CD4-positive, CD25-positive, alpha-beta regulatory T cell (primary cell): ENCODE measurements around the gene SLC33A1. TPM values are rescaled to one million over a fixed set of nuclear protein-coding genes. Genes with fewer than 3 reads are reported as not detected.

Experiments
- ATAC-seq, 2 donors: fragments of 150-1000 bp; cut with Tn5 transposase; one replicate each; pipeline ENCODE4 v1.10.0; 2021; ENCODE audit warnings: low read depth in 2 of 2, moderate number of reproducible peaks in 2 of 2, moderate library complexity in 1 of 2
- DNase-seq, 3 donors: peaks; one replicate each; pipeline versions ENCODE4 v3.0.0 to v3.0.0-alpha.2; 2012 to 2022; ENCODE audit warnings: mixed read lengths in 1 of 3
- H3K27ac ChIP-seq: one replicate; pipeline ENCODE4 v1.7.0; 2013; ENCODE audit warnings: mild to moderate bottlenecking, low read length; ENCODE audit not compliant: insufficient read depth, poor library complexity, severe bottlenecking
- H3K27me3 ChIP-seq: one replicate; pipeline ENCODE4 v1.7.0; 2013; ENCODE audit warnings: low read length; ENCODE audit not compliant: control insufficient read depth, insufficient read depth
- H3K36me3 ChIP-seq: one replicate; pipeline ENCODE4 v1.7.0; 2013; ENCODE audit warnings: mild to moderate bottlenecking, low read length, moderate library complexity; ENCODE audit not compliant: control insufficient read depth, insufficient read depth
- H3K4me1 ChIP-seq: 2 replicates; pipeline ENCODE4 v1.7.0; 2013; ENCODE audit warnings: mild to moderate bottlenecking, low read length; ENCODE audit not compliant: insufficient read depth, control insufficient read depth, poor library complexity, severe bottlenecking
- H3K4me3 ChIP-seq: one replicate; pipeline ENCODE4 v1.7.0; 2013; ENCODE audit warnings: low read depth, mild to moderate bottlenecking, low read length, moderate library complexity
- H3K9me3 ChIP-seq, 2 experiments: 1 replicate in 1 of 2; 2 replicates in 1 of 2; pipeline ENCODE4 v1.7.0; 2013; ENCODE audit warnings: low read length in 2 of 2, mild to moderate bottlenecking in 1 of 2, moderate library complexity in 1 of 2; ENCODE audit not compliant: control insufficient read depth in 2 of 2
- H3K27ac Mint-ChIP-seq, 3 donors: one replicate each; pipeline ENCODE4 v1.8.0; 2020 to 2022; ENCODE audit warnings: mild to moderate bottlenecking in 3 of 3, mixed read lengths in 3 of 3, moderate library complexity in 2 of 3
- H3K27me3 Mint-ChIP-seq: one replicate; pipeline ENCODE4 v1.8.0; 2022; ENCODE audit warnings: mild to moderate bottlenecking, mixed read lengths
- H3K36me3 Mint-ChIP-seq: one replicate; pipeline ENCODE4 v1.8.0; 2020; ENCODE audit warnings: mixed read lengths
- H3K4me1 Mint-ChIP-seq, 4 donors: one replicate each; pipeline ENCODE4 v1.8.0; 2020 to 2022; ENCODE audit warnings: mixed read lengths in 4 of 4, mild to moderate bottlenecking in 1 of 4
- H3K4me3 Mint-ChIP-seq, 4 donors: one replicate each; pipeline ENCODE4 v1.8.0; 2020 to 2022; ENCODE audit warnings: mild to moderate bottlenecking in 4 of 4, mixed read lengths in 4 of 4, moderate library complexity in 3 of 4
- H3K9me3 Mint-ChIP-seq, 7 donors: one replicate each; pipeline ENCODE4 v1.8.0; 2020 to 2022; ENCODE audit warnings: mixed read lengths in 7 of 7, mild to moderate bottlenecking in 3 of 7, moderate library complexity in 2 of 7
- polyA plus RNA-seq, 4 donors: library from polyadenylated mRNA; unstranded; fragments of 300-500 nt; fragmentation: Illumina TruSeq; gene quantifications; one replicate each; pipeline ENCODE4 v1.2.3, GENCODE V29; 2021
- total RNA-seq: library from RNA; stranded (reverse); gene quantifications from one replicate; pipeline ENCODE4 v1.2.3, GENCODE V29; 2022

SLC33A1 gene
- total and polyA plus RNA-seq, 5 donors from 2014 or later: 16.6 to 20.0 (median 18.3) TPM

DNA sequence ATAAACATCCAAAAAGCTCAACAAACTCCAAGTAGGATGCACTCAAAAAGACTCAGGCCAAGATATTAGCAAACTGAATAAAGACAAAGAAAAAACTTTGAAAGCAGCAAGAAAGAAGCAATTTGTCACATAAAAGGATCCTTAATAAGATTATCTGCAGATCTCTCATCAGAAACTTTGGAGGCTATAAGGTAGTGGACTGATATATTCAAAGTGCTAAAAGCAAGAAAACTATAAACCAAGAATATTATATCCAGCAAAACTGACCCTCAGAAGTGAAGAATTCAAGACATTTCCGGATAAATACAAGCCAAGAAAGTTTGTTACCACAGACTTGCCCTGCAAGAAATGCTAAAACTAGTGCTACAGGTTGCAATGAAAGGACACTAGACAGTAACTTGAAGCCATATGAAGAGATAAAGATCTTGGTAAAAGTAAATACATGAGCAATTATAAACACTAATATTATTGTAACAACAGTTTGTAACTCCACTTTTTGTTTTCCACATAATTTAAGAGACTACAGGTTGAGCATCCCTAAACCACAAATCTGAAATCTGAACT lies 71.8 kb downstream of the SLC33A1 start:
- Histone ChIP-seq H3K36me3 (peaks cover 3% of the 10 kb centered on the region), H3K27me3 (no peaks in the 10 kb centered on the region), H3K4me3 (no peak overlapping the region), H3K9me3 (peaks cover 4 to 6% of the 10 kb centered on the region in 2 experiments), H3K27ac (no peak overlapping the region), H3K4me1 (no peaks in the 10 kb centered on the region)
- Mint-ChIP-seq H3K27ac (no peak overlapping the region), H3K9me3 (peaks cover 0 to 11% (median 3%) of the 10 kb centered on the region in 7 donors), H3K4me1 (peaks cover 0 to 13% (median 12%) of the 10 kb centered on the region in 4 donors), H3K36me3 (peaks cover 28% of the 10 kb centered on the region), H3K27me3 (no peaks in the 10 kb centered on the region), H3K4me3 (no peak overlapping the region)
- ATAC-seq (no peak), DNase-seq (no peak)

DNA sequence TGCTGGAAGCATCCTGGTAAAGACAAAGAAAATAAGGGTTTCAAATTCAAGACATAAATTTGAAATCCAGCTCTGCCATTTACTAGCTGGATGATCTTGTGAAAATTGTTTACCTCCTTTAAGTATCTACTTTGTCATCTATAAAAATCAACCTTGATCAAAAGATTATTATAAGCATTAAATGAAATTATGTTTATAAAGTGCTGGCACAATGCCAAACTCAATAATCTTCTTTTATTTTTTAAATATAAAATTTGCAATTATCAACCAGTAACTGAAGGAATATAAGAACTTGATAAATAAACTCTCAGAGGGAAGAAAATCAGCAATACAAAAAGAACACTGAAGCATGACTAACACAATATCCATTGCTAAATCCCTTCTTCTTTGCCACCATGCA lies 73.9 kb downstream of the SLC33A1 start:
- H3K27me3 ChIP-seq: no peaks in the 10 kb centered on the region
- H3K27ac ChIP-seq: no peak overlapping the region
- peaks cover 4 to 6% of the 10 kb centered on the region in 2 experiments for H3K9me3 ChIP-seq
- H3K36me3 ChIP-seq: peaks cover 3% of the 10 kb centered on the region
- DNase-seq: no peak
- Mint-ChIP-seq H3K27me3 (no peaks in the 10 kb centered on the region), H3K9me3 (peaks cover 0 to 11% (median 3%) of the 10 kb centered on the region in 7 donors), H3K4me1 (peaks cover 0 to 2% (median under 1%) of the 10 kb centered on the region in 4 donors), H3K36me3 (peaks cover 19% of the 10 kb centered on the region), H3K4me3 (no peak overlapping the region), H3K27ac (no peak overlapping the region)
- H3K4me3 ChIP-seq: no peak overlapping the region
- H3K4me1 ChIP-seq: no peaks in the 10 kb centered on the region
- ATAC-seq: no peak

DNA sequence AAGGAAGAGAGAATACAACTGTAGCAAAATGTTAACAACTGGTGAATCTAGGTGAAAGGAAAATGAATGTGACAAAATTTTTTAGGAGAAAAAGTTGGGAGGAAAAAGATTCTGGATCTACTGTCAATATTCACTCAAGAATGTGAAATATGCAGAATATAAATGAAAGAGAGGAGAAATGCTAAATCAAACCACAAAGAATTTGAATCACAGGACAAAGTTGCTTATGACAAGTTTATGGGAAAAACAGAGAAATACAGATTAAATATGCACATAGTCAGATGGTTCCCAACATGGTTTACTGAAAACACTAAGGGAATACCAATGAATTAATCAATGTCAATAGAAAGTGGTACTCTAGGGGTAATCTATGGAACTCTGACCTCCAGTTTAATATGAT lies 75.8 kb downstream of the SLC33A1 start:
- H3K36me3 Mint-ChIP-seq: peaks cover 29% of the 10 kb centered on the region
- no peak overlapping the region for H3K27ac Mint-ChIP-seq
- ATAC-seq (no peak), DNase-seq (no peak)
- no peaks in the 10 kb centered on the region for H3K4me1 Mint-ChIP-seq
- no peaks in the 10 kb centered on the region for H3K27me3 Mint-ChIP-seq
- Histone ChIP-seq H3K9me3 (peaks cover 4 to 6% of the 10 kb centered on the region in 2 experiments), H3K4me3 (no peak overlapping the region), H3K36me3 (peaks cover 3% of the 10 kb centered on the region), H3K27ac (no peak overlapping the region), H3K27me3 (no peaks in the 10 kb centered on the region), H3K4me1 (no peaks in the 10 kb centered on the region)
- H3K9me3 Mint-ChIP-seq: peaks cover 0 to 10% (median 5%) of the 10 kb centered on the region in 7 donors
- H3K4me3 Mint-ChIP-seq: no peak overlapping the region

DNA sequence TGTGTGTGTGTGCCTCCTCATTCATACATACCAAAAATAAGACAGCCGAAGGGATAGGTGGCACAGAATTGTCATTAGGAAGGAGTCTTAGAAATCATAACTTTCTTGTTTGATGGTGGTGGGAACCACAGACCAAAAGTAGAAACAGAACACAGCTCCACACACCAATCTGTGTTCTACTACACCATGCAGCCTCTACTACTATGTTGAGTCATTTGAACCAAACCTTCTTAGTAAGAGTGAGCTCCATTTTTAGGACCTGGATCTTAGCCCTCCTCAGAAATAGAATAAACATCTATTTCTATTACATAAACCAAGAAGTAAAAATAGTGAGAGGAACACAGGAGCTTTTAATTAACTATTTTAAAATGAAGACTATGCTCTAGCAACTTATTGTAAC lies 81.4 kb downstream of the SLC33A1 start:
- H3K9me3 Mint-ChIP-seq: peaks cover 0 to 2% (median 0%) of the 10 kb centered on the region in 7 donors
- Histone ChIP-seq H3K36me3 (no peaks in the 10 kb centered on the region), H3K9me3 (no peaks in the 10 kb centered on the region), H3K4me1 (no peaks in the 10 kb centered on the region), H3K27me3 (no peaks in the 10 kb centered on the region), H3K4me3 (no peak overlapping the region), H3K27ac (no peak overlapping the region)
- no peaks in the 10 kb centered on the region for H3K27me3 Mint-ChIP-seq
- H3K4me1 Mint-ChIP-seq: no peaks in the 10 kb centered on the region
- peaks cover 32% of the 10 kb centered on the region for H3K36me3 Mint-ChIP-seq
- ATAC-seq (no peak), DNase-seq (no peak)
- H3K4me3 Mint-ChIP-seq: no peak overlapping the region
- H3K27ac Mint-ChIP-seq: no peak overlapping the region

DNA sequence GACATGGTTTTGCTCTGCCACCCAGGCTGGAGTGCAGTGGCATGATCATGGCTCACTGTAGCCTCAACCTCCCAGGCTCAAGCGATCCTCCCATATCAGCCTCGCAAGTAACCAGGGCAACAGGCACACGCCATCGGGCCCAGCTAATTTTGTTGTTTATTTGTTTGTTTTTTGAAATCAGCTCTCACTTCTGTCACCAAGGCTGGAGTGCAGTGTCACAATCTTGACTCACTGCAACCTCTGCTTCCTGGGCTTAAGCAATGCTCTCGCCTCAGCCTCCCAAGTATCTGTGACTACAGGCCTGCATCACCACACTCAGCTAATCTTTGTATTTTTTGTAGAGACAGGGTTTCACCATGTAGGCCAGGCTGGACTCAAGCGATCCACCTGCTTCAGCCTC lies 83.1 kb downstream of the SLC33A1 start:
- no peaks in the 10 kb centered on the region for H3K9me3 ChIP-seq
- no peaks in the 10 kb centered on the region for H3K4me1 ChIP-seq
- H3K36me3 Mint-ChIP-seq: peaks cover 32% of the 10 kb centered on the region
- H3K27me3 Mint-ChIP-seq: no peaks in the 10 kb centered on the region
- H3K36me3 ChIP-seq: no peaks in the 10 kb centered on the region
- no peak for DNase-seq
- H3K27ac ChIP-seq: no peak overlapping the region
- H3K4me3 ChIP-seq: no peak overlapping the region
- peak overlapping the region in 1 of 4 donors; percentile 31 for H3K4me3 Mint-ChIP-seq
- peaks cover 0 to 2% (median 0%) of the 10 kb centered on the region in 7 donors for H3K9me3 Mint-ChIP-seq
- ATAC-seq: no peak
- no peaks in the 10 kb centered on the region for H3K4me1 Mint-ChIP-seq
- H3K27ac Mint-ChIP-seq: no peak overlapping the region
- H3K27me3 ChIP-seq: no peaks in the 10 kb centered on the region

Other genes starting within 250 kb of the SLC33A1 start
- gene PLCH1, start 109.4 kb downstream of the SLC33A1 start, total RNA-seq: 0.12 TPM
- gene PLCH1, start 109.4 kb downstream of the SLC33A1 start, polyA plus RNA-seq: under 1 TPM in 1 of 4 donors, not detected in 3; 0.05 TPM
- 0.74 TPM for gene C3orf33, start 48.1 kb downstream of the SLC33A1 start, total RNA-seq
- 1 to 10 TPM; 3.0 to 5.0 (median 3.3) TPM for gene C3orf33, start 48.1 kb downstream of the SLC33A1 start, polyA plus RNA-seq
- gene GMPS, start 16.2 kb upstream of the SLC33A1 start, total RNA-seq: 40.9 TPM
- gene GMPS, start 16.2 kb upstream of the SLC33A1 start, polyA plus RNA-seq: 10 to 100 TPM; 61.3 to 82.7 (median 66.2) TPM